ENCODE results near the gene MFN2. TPM values are rescaled to one million over a fixed set of nuclear protein-coding genes. Genes with fewer than 3 reads are reported as not detected.

Gene MFN2
- total and polyA plus RNA-seq, 9 of the 15 experiments (the other 6 are each of a cell fraction or from before 2014, with no cell fraction given): 10.5 to 158 (median 87.1) TPM

DNA sequence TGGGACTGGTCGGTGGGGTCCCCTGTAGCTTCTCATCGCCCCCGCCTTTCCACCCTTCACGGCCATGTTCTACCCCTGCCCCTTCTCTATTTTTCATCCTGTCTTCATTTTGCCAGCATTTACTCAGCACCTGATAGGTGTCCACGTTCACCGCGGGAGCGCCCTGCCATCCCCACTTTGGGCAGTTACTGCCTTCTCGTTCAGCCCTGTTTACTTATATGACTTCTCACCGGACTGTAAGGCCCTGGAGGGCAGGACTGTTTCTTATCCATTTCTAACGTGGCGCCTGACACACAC is 380 bp downstream of the MFN2 start (continued):
- TF ChIP-seq, protein P1, sequence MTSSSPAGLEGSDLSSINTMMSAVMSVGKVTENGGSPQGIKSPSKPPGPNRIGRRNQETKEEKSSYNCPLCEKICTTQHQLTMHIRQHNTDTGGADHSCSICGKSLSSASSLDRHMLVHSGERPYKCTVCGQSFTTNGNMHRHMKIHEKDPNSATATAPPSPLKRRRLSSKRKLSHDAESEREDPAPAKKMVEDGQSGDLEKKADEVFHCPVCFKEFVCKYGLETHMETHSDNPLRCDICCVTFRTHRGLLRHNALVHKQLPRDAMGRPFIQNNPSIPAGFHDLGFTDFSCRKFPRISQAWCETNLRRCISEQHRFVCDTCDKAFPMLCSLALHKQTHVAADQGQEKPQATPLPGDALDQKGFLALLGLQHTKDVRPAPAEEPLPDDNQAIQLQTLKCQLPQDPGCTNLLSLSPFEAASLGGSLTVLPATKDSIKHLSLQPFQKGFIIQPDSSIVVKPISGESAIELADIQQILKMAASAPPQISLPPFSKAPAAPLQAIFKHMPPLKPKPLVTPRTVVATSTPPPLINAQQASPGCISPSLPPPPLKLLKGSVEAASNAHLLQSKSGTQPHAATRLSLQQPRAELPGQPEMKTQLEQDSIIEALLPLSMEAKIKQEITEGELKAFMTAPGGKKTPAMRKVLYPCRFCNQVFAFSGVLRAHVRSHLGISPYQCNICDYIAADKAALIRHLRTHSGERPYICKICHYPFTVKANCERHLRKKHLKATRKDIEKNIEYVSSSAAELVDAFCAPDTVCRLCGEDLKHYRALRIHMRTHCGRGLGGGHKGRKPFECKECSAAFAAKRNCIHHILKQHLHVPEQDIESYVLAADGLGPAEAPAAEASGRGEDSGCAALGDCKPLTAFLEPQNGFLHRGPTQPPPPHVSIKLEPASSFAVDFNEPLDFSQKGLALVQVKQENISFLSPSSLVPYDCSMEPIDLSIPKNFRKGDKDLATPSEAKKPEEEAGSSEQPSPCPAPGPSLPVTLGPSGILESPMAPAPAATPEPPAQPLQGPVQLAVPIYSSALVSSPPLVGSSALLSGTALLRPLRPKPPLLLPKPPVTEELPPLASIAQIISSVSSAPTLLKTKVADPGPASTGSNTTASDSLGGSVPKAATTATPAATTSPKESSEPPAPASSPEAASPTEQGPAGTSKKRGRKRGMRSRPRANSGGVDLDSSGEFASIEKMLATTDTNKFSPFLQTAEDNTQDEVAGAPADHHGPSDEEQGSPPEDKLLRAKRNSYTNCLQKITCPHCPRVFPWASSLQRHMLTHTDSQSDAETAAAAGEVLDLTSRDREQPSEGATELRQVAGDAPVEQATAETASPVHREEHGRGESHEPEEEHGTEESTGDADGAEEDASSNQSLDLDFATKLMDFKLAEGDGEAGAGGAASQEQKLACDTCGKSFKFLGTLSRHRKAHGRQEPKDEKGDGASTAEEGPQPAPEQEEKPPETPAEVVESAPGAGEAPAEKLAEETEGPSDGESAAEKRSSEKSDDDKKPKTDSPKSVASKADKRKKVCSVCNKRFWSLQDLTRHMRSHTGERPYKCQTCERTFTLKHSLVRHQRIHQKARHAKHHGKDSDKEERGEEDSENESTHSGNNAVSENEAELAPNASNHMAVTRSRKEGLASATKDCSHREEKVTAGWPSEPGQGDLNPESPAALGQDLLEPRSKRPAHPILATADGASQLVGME (CRISPR knock-in tag; IDR thresholded peaks at IDR 0.05): 0 out of 2 replicates have a peak, but pooled peaks have one; percentile 2
- TF ChIP-seq KAT7 (CRISPR knock-in tag; IDR thresholded peaks at IDR 0.05; ENCODE audit: borderline replicate concordance) (no peak), TGIF2 (CRISPR knock-in tag; IDR thresholded peaks at IDR 0.05) (peak; percentile 46; the same call in 1 of the 2 replicates), SMC3 (conservative IDR thresholded peaks at IDR 0.05; ENCODE audit: insufficient read depth, low read depth, low read length) (no peak), SIN3B (IDR thresholded peaks at IDR 0.05; ENCODE audit: low read depth) (no peak), POLR3A (IDR thresholded peaks at IDR 0.05; ENCODE audit: borderline replicate concordance, extremely low read depth, insufficient read depth, insufficient read length) (no peak), RBM14 (IDR thresholded peaks at IDR 0.05; ENCODE audit: borderline replicate concordance, insufficient read depth, low read depth, low read length) (0 out of 2 replicates have a peak, but pooled peaks have one; percentile 8), SAP30 (IDR thresholded peaks at IDR 0.05; ENCODE audit: borderline replicate concordance, insufficient read depth, low read depth, low read length, poor library complexity, severe bottlenecking) (peak; percentile 85), STAG1 (CRISPR knock-in tag; IDR thresholded peaks at IDR 0.05; ENCODE audit: borderline replicate concordance) (0 out of 2 replicates have a peak, but pooled peaks have one; percentile 14), ZNF23 (CRISPR knock-in tag; IDR thresholded peaks at IDR 0.05) (no peak), CREB1 (IDR thresholded peaks at IDR 0.05) (no peak), CREB1 (CRISPR knock-in tag; IDR thresholded peaks at IDR 0.05) (no peak), SIN3A (IDR thresholded peaks at IDR 0.05; ENCODE audit: borderline replicate concordance in 2 of 2, control insufficient read depth in 1 of 2, low read depth in 2 of 2, low read length in 2 of 2) (0 out of 4 replicates have a peak, but pooled peaks of 1 of the 2 experiments have one; percentile 19), YBX1 (IDR thresholded peaks at IDR 0.05) (no peak), CREBBP (IDR thresholded peaks at IDR 0.05; ENCODE audit: low read depth, low read length) (no peak), BRCA1 (IDR thresholded peaks at IDR 0.05) (no peak), BRCA1 (CRISPR knock-in tag; IDR thresholded peaks at IDR 0.05) (no peak)
- TF ChIP-seq, protein P2, sequence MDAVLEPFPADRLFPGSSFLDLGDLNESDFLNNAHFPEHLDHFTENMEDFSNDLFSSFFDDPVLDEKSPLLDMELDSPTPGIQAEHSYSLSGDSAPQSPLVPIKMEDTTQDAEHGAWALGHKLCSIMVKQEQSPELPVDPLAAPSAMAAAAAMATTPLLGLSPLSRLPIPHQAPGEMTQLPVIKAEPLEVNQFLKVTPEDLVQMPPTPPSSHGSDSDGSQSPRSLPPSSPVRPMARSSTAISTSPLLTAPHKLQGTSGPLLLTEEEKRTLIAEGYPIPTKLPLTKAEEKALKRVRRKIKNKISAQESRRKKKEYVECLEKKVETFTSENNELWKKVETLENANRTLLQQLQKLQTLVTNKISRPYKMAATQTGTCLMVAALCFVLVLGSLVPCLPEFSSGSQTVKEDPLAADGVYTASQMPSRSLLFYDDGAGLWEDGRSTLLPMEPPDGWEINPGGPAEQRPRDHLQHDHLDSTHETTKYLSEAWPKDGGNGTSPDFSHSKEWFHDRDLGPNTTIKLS (IDR thresholded peaks at IDR 0.05; ENCODE audit: borderline replicate concordance, low read depth): no peak
- TF ChIP-seq, protein P3, sequence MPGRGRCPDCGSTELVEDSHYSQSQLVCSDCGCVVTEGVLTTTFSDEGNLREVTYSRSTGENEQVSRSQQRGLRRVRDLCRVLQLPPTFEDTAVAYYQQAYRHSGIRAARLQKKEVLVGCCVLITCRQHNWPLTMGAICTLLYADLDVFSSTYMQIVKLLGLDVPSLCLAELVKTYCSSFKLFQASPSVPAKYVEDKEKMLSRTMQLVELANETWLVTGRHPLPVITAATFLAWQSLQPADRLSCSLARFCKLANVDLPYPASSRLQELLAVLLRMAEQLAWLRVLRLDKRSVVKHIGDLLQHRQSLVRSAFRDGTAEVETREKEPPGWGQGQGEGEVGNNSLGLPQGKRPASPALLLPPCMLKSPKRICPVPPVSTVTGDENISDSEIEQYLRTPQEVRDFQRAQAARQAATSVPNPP (IDR thresholded peaks at IDR 0.05; ENCODE audit: borderline replicate concordance, insufficient read depth, insufficient read length): no peak
